ENCODE results near the gene OR8B8.

OR8B8 gene

DNA sequence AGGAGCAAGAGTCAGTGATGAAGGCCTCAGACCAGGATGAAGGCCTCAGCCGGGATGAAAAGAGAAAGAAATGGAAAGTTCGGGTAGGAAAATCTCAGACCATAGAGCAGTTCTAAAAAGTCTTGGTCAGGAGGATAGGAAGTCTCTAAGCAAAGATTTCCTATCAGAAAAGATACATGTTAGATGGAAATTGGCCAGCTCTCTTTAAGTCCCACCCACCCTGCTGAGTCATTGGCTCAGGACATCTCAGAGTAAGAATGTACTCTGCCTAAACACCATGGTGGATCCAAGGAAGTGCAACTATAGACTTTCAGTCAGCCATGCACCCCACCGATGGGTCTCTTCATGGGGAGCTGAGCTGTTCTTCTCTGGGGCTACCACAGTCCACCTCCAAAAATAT lies 51.1 kb downstream of the OR8B8 start:
- Histone ChIP-seq H3K36me3 (ENCODE audit: insufficient read depth, low read length) (no peaks in the 10 kb centered on the region), H3K4me3 (no peak overlapping the region), H3K9ac (ENCODE audit: insufficient read length) (no peak overlapping the region), H3K9me3 (ENCODE audit: low read depth, low read length) (no peaks in the 10 kb centered on the region), H3K27ac (no peak overlapping the region)
- DNase-seq (ENCODE audit: low read depth, low spot score), result no peak
- TF ChIP-seq FOXP2 (optimal IDR thresholded peaks at IDR 0.05; ENCODE audit: control extremely low read depth, extremely low read length, insufficient read depth) (no peak), POLR2AphosphoS5 (IDR thresholded peaks at IDR 0.05; ENCODE audit: borderline replicate concordance, low read depth, low read length) (no peak), EZH2 (IDR thresholded peaks at IDR 0.05) (no peak)

All from SK-N-MC (cell line).